ENCODE measurements around the gene TMEM30A. TPM values are rescaled to one million over a fixed set of nuclear protein-coding genes. Genes with fewer than 3 reads are reported as not detected.

The TMEM30A gene
- total RNA-seq, 4 donors from 2014 or later: 25.6 to 51.5 (median 37.9) TPM

GRCh38 chr6:75203721-75204120, 80.9 kb downstream of the TMEM30A start:
- peak overlapping the region in 2 of 4 donors; percentile 54 to 65 for H3K4me3 ChIP-seq
- H3K4me1 ChIP-seq: peaks cover 0 to 18% (median 6%) of the 10 kb centered on the region in 4 donors
- no peaks in the 10 kb centered on the region for H3K9me3 ChIP-seq
- H3K27me3 ChIP-seq: peaks cover 0 to 11% of the 10 kb centered on the region in 2 donors
- DNase-seq: no peak
- no peak for TF ChIP-seq CTCF (IDR thresholded peaks at IDR 0.05)
- TF ChIP-seq POLR2A (IDR thresholded peaks at IDR 0.05): no peak
- peak overlapping the region; percentile 65 to 91 (median 72) for H3K27ac ChIP-seq
- H3K36me3 ChIP-seq: no peaks in the 10 kb centered on the region

Other genes with a start within 250 kb of the TMEM30A start
- gene COL12A1, start 78.7 kb downstream of the TMEM30A start, total RNA-seq: 10 to 100 TPM; 10.9 to 65.9 (median 57.1) TPM
- 100 to 1,000 TPM in 3 of 4 donors, 10 to 100 TPM in 1; 94.9 to 246 (median 192) TPM for gene COX7A2, start 41.0 kb downstream of the TMEM30A start, total RNA-seq
- gene FILIP1, start 209.0 kb upstream of the TMEM30A start, total RNA-seq: 1 to 10 TPM; 1.1 to 7.4 (median 4.0) TPM